Type B pancreatic cell (in vitro differentiated cells): ENCODE data around the gene OR4D2. TPM values are rescaled to one million over a fixed set of nuclear protein-coding genes. Genes with fewer than 3 reads are reported as not detected.

Source experiments
- DNase-seq: peaks from one replicate; pipeline ENCODE4 v3.0.0; 2021; ENCODE audit warnings: mixed read lengths; ENCODE audit not compliant: unreplicated experiment; ENCODE audit errors: extremely low spot score
- H3K27ac Mint-ChIP-seq: 2 replicates; pipeline ENCODE4 v1.8.0; 2021; ENCODE audit warnings: mild to moderate bottlenecking, mixed read lengths
- H3K27me3 Mint-ChIP-seq: 2 replicates; pipeline ENCODE4 v1.8.0; 2021; ENCODE audit warnings: mixed read lengths
- H3K36me3 Mint-ChIP-seq: 2 replicates; pipeline ENCODE4 v1.8.0; 2021; ENCODE audit warnings: mixed read lengths
- H3K4me1 Mint-ChIP-seq: one replicate; pipeline ENCODE4 v1.8.0; 2021; ENCODE audit warnings: mixed read lengths; ENCODE audit not compliant: unreplicated experiment
- H3K4me3 Mint-ChIP-seq: 2 replicates; pipeline ENCODE4 v1.8.0; 2021; ENCODE audit warnings: mild to moderate bottlenecking, mixed read lengths
- H3K9me3 Mint-ChIP-seq: 2 replicates; pipeline ENCODE4 v1.8.0; 2021; ENCODE audit warnings: mixed read lengths
- total RNA-seq: library from RNA; stranded (reverse); gene quantifications from 2 replicates; pipeline ENCODE4 v1.2.1, GENCODE V29; 2021; ENCODE audit warnings: low replicate concordance
- TF ChIP-seq, protein P1 (sequence below): fragments of 200-600 bp; sonication (generic); conservative IDR thresholded peaks from 2 replicates; pipeline ENCODE4 v1.5.0; 2021; ENCODE audit warnings: antibody characterized with exemption, mild to moderate bottlenecking

The OR4D2 gene
- total RNA-seq, 1 donor from 2014 or later = not detected

DNA sequence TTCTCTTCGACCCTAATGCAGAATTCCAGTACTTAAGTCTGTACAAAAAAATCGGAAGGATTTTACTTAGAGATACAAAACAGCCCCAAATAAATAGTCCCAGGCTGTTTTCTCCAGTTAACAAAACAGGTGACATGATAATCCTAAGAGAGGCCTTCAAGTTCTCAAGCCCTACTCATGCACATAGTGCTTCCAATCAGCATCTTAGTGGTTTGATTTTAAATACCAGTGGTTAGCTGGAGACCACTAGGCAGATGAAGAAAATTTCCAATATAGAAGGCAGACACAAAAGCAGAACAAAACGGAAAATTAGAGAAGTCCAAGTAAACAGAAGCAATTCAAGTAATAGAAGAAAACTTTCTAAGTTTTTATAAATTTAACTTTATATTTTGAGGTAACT is 5.2 kb upstream of the OR4D2 start:
- no peaks in the 10 kb centered on the region for H3K9me3 Mint-ChIP-seq
- H3K4me3 Mint-ChIP-seq = no peak overlapping the region
- H3K27ac Mint-ChIP-seq = no peak overlapping the region
- peaks cover 94% of the 10 kb centered on the region for H3K27me3 Mint-ChIP-seq
- H3K36me3 Mint-ChIP-seq = no peaks in the 10 kb centered on the region
- H3K4me1 Mint-ChIP-seq = peaks cover 6% of the 10 kb centered on the region
- TF ChIP-seq, protein P1, sequence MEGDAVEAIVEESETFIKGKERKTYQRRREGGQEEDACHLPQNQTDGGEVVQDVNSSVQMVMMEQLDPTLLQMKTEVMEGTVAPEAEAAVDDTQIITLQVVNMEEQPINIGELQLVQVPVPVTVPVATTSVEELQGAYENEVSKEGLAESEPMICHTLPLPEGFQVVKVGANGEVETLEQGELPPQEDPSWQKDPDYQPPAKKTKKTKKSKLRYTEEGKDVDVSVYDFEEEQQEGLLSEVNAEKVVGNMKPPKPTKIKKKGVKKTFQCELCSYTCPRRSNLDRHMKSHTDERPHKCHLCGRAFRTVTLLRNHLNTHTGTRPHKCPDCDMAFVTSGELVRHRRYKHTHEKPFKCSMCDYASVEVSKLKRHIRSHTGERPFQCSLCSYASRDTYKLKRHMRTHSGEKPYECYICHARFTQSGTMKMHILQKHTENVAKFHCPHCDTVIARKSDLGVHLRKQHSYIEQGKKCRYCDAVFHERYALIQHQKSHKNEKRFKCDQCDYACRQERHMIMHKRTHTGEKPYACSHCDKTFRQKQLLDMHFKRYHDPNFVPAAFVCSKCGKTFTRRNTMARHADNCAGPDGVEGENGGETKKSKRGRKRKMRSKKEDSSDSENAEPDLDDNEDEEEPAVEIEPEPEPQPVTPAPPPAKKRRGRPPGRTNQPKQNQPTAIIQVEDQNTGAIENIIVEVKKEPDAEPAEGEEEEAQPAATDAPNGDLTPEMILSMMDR = no peak
- no peak for DNase-seq

DNA sequence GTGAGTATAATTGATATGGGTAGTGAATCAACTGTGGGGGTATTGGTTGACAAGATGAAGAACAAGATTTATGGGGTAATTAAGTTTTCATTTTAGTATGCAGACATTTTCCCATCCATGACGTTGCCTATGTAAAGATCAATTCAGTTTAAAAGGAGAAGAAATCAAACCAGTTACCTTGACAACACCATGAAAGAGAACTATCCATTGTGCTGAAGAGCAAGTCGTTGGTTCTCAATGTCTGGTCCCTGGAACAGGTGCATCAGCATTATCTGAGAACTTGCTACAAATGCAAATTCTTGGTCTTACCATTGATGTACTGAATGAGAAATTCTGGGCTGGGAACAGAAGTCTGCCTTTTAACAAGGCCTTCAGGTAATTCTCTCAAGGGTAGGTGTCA is 801 bp upstream of the OR4D2 start:
- Mint-ChIP-seq H3K4me1 (no peaks in the 10 kb centered on the region), H3K4me3 (no peak overlapping the region), H3K27me3 (peaks cover 91% of the 10 kb centered on the region), H3K36me3 (no peaks in the 10 kb centered on the region), H3K9me3 (no peaks in the 10 kb centered on the region), H3K27ac (no peak overlapping the region)
- DNase-seq = no peak
- TF ChIP-seq, protein P1 = no peak

DNA sequence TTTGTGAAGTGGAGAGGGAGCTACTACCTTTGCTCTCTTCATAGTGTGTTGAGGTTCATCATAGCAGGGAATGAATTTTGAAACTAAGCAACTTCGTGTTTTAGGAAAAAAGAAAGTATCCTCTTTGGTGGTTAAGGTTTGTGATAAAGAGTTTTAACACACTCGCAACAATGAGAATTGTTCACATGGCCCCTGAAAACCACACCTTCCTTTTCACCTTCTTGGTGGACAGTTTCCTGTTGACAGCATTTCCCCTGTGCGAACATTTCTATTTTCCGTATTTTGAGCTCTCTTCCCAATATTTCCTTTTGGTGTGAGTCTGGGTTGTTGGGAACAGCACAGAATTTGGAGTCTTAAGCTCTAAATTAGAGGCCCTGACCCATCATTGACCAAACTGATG is 3.8 kb downstream of the OR4D2 start:
- Mint-ChIP-seq H3K27me3 (peaks cover 83% of the 10 kb centered on the region), H3K4me3 (no peak overlapping the region), H3K27ac (no peak overlapping the region), H3K4me1 (no peaks in the 10 kb centered on the region), H3K36me3 (no peaks in the 10 kb centered on the region), H3K9me3 (no peaks in the 10 kb centered on the region)
- DNase-seq = no peak
- TF ChIP-seq, protein P1 = no peak

DNA sequence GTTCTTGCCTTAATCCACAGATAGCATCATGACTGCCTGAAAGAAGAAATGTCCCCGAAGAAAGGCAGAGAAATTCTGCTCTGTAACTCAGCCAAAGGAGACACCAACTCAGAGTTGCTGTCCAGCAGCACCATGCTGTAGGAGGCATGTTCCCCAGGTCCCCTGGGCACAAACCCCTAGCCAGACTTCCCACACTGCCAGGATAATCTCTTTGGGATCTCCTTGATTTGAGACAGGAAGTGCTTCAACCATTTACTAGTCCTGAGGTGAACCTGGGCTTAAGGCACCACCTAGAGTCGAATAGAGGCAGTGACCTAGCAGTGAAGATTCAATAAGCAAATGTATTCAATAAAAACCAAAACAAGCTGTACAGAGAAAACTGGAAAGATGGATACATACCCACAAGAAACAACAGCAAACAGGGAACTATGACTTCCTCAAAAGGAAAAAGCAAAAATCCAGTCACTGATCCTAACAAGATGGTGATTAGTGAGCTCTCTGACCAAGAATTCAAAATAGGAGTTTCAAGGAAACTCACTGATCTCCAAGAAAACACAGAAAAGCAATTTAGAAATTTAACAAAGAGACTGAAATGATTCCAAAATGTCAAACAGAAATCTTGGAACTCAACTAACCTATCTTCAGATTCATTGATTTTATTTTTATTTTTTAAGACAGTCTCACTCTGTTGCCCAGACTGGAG is 5.7 kb downstream of the OR4D2 start:
- no peak for DNase-seq
- no peaks in the 10 kb centered on the region for H3K9me3 Mint-ChIP-seq
- TF ChIP-seq, protein P1 = peak; percentile 65
- H3K4me3 Mint-ChIP-seq = no peak overlapping the region
- H3K27me3 Mint-ChIP-seq = peaks cover 73% of the 10 kb centered on the region
- H3K27ac Mint-ChIP-seq = no peak overlapping the region
- no peaks in the 10 kb centered on the region for H3K36me3 Mint-ChIP-seq
- no peaks in the 10 kb centered on the region for H3K4me1 Mint-ChIP-seq

DNA sequence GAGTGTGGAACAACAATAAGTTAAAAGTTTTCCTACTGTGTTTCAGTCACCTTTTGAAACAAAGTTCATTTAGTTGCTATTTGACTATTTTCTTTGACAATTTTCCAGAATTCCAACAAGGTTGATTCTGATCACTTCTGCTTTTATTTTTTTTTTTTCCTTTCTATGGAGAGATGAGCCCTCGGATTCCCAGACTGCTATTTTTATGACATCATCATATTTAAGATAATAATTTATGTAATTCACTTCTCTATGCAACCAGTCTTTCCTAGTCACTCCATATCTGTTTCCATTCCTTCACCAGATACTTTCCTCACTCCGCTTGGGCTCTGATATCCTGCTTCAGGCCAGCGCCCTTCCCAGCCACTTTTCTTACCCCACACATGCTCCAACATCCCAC is 8.1 kb downstream of the OR4D2 start:
- no peaks in the 10 kb centered on the region for H3K4me1 Mint-ChIP-seq
- H3K9me3 Mint-ChIP-seq = no peaks in the 10 kb centered on the region
- no peak overlapping the region for H3K27ac Mint-ChIP-seq
- H3K4me3 Mint-ChIP-seq = no peak overlapping the region
- TF ChIP-seq, protein P1 = no peak
- peaks cover 61% of the 10 kb centered on the region for H3K27me3 Mint-ChIP-seq
- H3K36me3 Mint-ChIP-seq = no peaks in the 10 kb centered on the region
- DNase-seq = no peak
